ACC112 (cell line): Measurements from ENCODE around the gene SSX2IP.
"Not testable (repeated sequence)": the region's sequence is repeated elsewhere in the genome, so short reads cannot be mapped to it uniquely, and the experiment has no call there.

Source experiments
- H2AFZ ChIP-seq: fragments of 200-600 bp; sonication (generic); one replicate; pipeline ENCODE4 v1.6.0; 2017; ENCODE audit warnings: antibody characterized with exemption, low read length; ENCODE audit not compliant: unreplicated experiment
- H3K27ac ChIP-seq: fragments of 200-600 bp; sonication (generic); 2 replicates; pipeline ENCODE4 v1.5.1; 2014; ENCODE audit warnings: low read depth, mild to moderate bottlenecking, antibody characterized with exemption, low read length, moderate library complexity
- H3K27me3 ChIP-seq: fragments of 200-600 bp; sonication (generic); 2 replicates; pipeline ENCODE4 v1.6.1; 2014; ENCODE audit warnings: mild to moderate bottlenecking, antibody characterized with exemption, low read length, moderate library complexity, mixed read lengths; ENCODE audit not compliant: insufficient read depth
- H3K36me3 ChIP-seq: fragments of 200-600 bp; sonication (generic); 2 replicates; pipeline ENCODE4 v1.6.1; 2016; ENCODE audit warnings: mild to moderate bottlenecking, antibody characterized with exemption, low read length, moderate library complexity, mixed read lengths; ENCODE audit not compliant: insufficient read depth
- H3K4me1 ChIP-seq: fragments of 200-600 bp; sonication (generic); one replicate; pipeline ENCODE4 v1.6.1; 2016; ENCODE audit warnings: low read length, mixed read lengths; ENCODE audit not compliant: insufficient read depth, unreplicated experiment, control insufficient read depth
- H3K4me3 ChIP-seq: fragments of 200-600 bp; sonication (generic); 2 replicates; pipeline ENCODE4 v1.5.1; 2014; ENCODE audit warnings: mild to moderate bottlenecking, low read depth, low read length
- H3K79me2 ChIP-seq: fragments of 200-600 bp; sonication (generic); one replicate; pipeline ENCODE4 v1.6.0; 2016; ENCODE audit warnings: low read length; ENCODE audit not compliant: control insufficient read depth, unreplicated experiment, insufficient read depth

SSX2IP gene

GRCh38 chr1:84642774-84643173 is 47.5 kb downstream of the SSX2IP start:
- H3K4me1 ChIP-seq: no peaks in the 10 kb centered on the region
- H3K27ac ChIP-seq: no peak overlapping the region
- no peak overlapping the region for H3K4me3 ChIP-seq
- no peaks in the 10 kb centered on the region for H3K36me3 ChIP-seq
- no peaks in the 10 kb centered on the region for H3K79me2 ChIP-seq
- no peaks in the 10 kb centered on the region for H3K27me3 ChIP-seq
- H2AFZ ChIP-seq: no peak overlapping the region

DNA sequence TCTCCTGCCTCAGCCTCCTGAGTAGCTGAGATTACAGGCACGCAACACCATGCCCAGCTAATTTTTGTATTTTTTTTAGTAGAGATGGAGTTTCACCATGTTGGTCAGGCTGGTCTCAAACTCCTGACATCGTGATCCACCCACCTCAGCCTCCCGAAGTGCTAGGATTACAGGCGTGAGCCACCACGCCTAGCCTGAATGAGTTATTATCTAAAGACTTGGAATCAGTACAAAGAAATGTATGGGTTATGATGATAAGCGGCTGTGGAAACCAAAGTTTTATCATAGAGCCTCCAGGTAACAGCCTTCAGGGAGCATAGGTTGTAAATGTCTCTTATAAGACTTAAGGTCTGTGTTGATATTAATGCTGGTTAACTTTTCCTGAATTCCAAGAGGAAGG is 50.5 kb downstream of the SSX2IP start:
- not testable (repeated sequence) for H3K27ac ChIP-seq, H3K36me3 ChIP-seq, H3K27me3 ChIP-seq, H3K4me3 ChIP-seq, H2AFZ ChIP-seq, H3K79me2 ChIP-seq, H3K4me1 ChIP-seq

- peaks cover 11% of the 10 kb centered on the region for H3K4me1 ChIP-seq
- no peak overlapping the region for H2AFZ ChIP-seq
- no peaks in the 10 kb centered on the region for H3K36me3 ChIP-seq
- H3K27me3 ChIP-seq: no peaks in the 10 kb centered on the region
- H3K79me2 ChIP-seq: no peaks in the 10 kb centered on the region
- no peak overlapping the region for H3K4me3 ChIP-seq
- no peak overlapping the region for H3K27ac ChIP-seq
These were observed 54.8 kb downstream of the SSX2IP start for GRCh38 chr1:84635429-84635828.

DNA sequence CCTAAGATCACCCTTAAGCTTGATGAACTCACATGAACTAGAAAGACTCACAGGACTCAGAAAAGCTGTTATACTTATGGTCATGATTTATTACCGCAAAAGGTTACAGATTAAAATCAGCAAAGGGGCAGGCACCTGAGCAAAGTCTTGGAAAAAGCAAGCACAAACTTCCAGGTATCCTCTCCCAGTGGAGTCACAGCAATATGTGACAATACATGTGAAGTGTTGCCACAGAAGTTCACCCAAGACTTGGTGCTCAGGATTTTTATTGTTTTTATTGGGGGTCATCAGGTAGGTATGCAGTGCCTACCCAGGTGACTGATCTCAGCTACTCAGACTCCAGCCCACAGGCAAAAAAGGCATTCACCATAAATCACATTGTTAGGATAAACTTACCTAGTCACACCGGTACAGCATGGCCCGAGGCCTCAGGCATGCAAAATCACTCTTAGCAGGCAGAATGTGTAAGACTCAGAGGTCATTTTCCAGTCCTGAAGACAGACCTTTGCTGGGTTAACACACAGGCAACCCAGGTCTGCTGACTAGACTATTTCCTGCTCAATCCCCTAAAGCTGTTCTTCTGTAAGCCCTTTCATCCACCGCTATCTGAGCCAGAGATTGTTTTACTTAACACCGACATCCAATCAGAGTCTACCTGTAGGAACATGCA is 55.6 kb downstream of the SSX2IP start:
- H2AFZ ChIP-seq: no peak overlapping the region
- no peaks in the 10 kb centered on the region for H3K36me3 ChIP-seq
- no peaks in the 10 kb centered on the region for H3K79me2 ChIP-seq
- no peak overlapping the region for H3K27ac ChIP-seq
- H3K4me3 ChIP-seq: no peak overlapping the region
- H3K27me3 ChIP-seq: no peaks in the 10 kb centered on the region
- peaks cover 11% of the 10 kb centered on the region for H3K4me1 ChIP-seq

- Histone ChIP-seq H3K4me1 (peaks cover 11% of the 10 kb centered on the region), H3K36me3 (no peaks in the 10 kb centered on the region), H2AFZ (no peak overlapping the region), H3K27me3 (no peaks in the 10 kb centered on the region), H3K79me2 (no peaks in the 10 kb centered on the region), H3K4me3 (no peak overlapping the region), H3K27ac (no peak overlapping the region)
These were observed 57.4 kb downstream of the SSX2IP start for GRCh38 chr1:84632673-84633434.

DNA sequence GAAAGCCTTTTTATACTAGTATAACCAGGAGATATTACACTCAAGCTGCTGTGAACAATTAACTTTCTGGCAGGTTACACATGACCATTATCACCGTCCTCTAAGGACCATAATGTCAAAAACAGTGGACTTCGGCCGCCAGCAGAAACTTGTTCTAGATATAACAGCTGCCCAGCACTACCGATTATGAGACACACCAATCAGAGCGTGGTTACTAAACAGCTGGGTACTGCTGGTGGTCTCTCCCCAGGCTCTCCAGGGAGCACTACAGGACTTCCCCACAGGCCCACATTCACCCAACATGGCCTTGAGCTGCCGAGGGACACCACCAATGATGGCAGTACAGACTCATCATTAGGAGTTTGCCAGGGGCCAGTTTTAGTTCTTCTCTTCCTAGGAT is 58.1 kb downstream of the SSX2IP start:
- Histone ChIP-seq H3K4me1 (peaks cover 11% of the 10 kb centered on the region), H3K79me2 (no peaks in the 10 kb centered on the region), H3K4me3 (no peak overlapping the region), H3K36me3 (no peaks in the 10 kb centered on the region), H3K27me3 (no peaks in the 10 kb centered on the region), H2AFZ (no peak overlapping the region), H3K27ac (no peak overlapping the region)

DNA sequence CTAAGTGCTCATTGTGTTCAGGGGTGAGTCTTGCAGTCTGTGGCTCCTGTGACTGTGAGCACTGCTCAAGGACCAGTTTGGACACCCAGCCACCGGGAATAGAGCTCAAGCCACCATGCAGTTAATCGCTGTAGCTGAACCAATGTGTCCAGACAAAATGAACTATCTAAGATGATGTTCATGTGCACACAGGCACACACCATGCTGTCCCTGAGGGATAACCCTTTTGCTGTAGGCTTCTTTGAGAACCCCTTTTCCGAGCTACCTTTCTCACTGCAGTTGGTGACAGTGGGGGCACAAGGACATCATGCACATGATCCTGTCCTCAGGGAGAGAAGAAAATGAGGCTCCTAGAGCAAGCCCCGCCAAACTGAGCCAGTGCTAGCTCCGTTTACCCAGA is 65.4 kb downstream of the SSX2IP start:
- H3K79me2 ChIP-seq: no peaks in the 10 kb centered on the region
- H3K27ac ChIP-seq: no peak overlapping the region
- no peak overlapping the region for H2AFZ ChIP-seq
- H3K4me3 ChIP-seq: no peak overlapping the region
- H3K4me1 ChIP-seq: peaks cover under 1% of the 10 kb centered on the region
- no peaks in the 10 kb centered on the region for H3K36me3 ChIP-seq
- no peaks in the 10 kb centered on the region for H3K27me3 ChIP-seq

DNA sequence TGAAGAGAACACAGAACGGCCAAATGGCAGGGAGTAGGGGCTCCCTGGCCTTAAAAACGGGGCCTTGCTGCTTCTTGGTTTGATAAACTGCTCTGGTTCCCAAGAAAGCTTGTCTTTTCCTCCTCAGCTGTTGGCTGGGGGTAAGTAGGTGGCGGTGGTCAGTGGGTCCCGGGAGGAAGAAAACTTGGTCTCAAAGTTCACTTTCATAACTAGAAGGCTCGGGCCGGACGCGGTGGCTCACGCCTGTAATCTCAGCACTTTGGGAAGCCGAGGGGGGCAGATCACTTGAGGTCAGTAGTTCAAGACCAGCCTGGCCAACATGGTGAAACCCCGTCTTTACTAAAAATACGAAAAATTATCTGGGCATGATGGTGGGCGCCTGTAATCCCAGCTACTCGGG is 68.7 kb downstream of the SSX2IP start:
- Histone ChIP-seq H3K27me3 (no peaks in the 10 kb centered on the region), H2AFZ (peak overlapping the region; percentile 55), H3K27ac (no peak overlapping the region), H3K79me2 (no peaks in the 10 kb centered on the region), H3K36me3 (no peaks in the 10 kb centered on the region), H3K4me3 (no peak overlapping the region), H3K4me1 (peaks cover 14% of the 10 kb centered on the region)

DNA sequence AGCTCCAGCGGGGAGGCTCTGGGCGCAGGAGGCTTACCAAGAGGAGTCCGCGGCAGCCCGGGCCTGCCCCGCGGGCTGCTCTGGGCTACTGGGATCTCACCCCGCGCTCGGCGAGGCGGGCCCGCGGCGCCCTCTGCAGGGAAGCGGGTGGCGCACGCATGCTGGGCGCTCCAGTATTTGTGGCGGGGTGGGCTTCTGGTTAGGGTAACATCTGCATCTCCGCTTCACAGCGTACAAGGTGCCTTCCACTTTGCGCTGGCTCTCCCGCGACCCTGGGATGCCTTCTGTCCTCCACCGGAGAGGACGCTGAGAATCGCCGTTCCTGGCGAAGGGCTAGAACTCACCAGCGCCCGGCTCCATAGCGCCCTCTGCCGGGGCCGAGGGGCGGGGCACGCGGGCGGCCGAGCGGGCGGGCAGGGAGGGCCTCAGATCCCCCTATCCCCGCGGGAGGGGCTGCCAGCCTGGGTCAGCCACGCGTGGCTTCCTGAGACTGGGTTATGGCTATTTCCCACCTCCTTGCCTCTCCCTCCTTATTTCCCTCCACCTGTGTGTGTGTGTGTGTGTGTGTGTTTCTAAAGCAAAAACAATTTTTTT is 69.4 kb downstream of the SSX2IP start:
- H3K4me1 ChIP-seq: peaks cover 14% of the 10 kb centered on the region
- peak overlapping the region; percentile 93 for H3K27ac ChIP-seq
- no peaks in the 10 kb centered on the region for H3K79me2 ChIP-seq
- no peaks in the 10 kb centered on the region for H3K36me3 ChIP-seq
- H3K4me3 ChIP-seq: peak overlapping the region; percentile 81
- peak overlapping the region; percentile 92 for H2AFZ ChIP-seq
- H3K27me3 ChIP-seq: no peaks in the 10 kb centered on the region

GRCh38 chr1:84619383-84620102 is 70.7 kb downstream of the SSX2IP start:
- Histone ChIP-seq H3K27me3 (no peaks in the 10 kb centered on the region), H3K79me2 (no peaks in the 10 kb centered on the region), H3K27ac (peak overlapping the region; percentile 93), H3K36me3 (no peaks in the 10 kb centered on the region), H3K4me3 (peak overlapping the region; percentile 49), H3K4me1 (peaks cover 14% of the 10 kb centered on the region), H2AFZ (peak overlapping the region; percentile 81)
